VCaP (cell line): ENCODE results near the gene NRXN3.
A peak's percentile ranks its signal among the peaks of the same experiment; 100 is the strongest.

ENCODE experiments used
- H3K27ac ChIP-seq: fragments of 450-650 bp; 2 replicates; pipeline ENCODE4 v1.5.1; 2017
- TF ChIP-seq, protein P1 (sequence below): fragments of 450-650 bp; conservative IDR thresholded peaks from 2 replicates; pipeline ENCODE4 v1.5.1; 2017; ENCODE audit warnings: mild to moderate bottlenecking, moderate library complexity

NRXN3 gene

DNA sequence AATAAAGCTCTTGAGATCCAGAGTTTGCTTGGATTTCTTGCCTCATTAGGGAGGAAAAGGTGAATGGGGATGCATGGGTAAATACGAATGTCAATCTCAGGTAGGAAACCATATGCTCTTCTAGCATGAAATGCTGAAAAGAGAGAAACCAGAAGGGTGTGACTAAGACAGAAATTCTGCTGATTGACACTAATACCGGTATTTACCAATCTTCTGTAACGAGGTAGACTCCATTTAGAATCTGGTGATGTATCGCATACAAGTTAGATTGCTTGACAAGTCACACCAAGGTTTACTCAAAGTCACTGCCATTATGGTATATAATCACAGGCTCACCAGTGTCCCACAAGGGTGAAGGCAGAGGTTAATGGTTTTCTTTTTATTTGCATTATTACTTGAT is 337.9 kb downstream of the NRXN3 start:
- no peak overlapping the region for H3K27ac ChIP-seq
- TF ChIP-seq, protein P1, sequence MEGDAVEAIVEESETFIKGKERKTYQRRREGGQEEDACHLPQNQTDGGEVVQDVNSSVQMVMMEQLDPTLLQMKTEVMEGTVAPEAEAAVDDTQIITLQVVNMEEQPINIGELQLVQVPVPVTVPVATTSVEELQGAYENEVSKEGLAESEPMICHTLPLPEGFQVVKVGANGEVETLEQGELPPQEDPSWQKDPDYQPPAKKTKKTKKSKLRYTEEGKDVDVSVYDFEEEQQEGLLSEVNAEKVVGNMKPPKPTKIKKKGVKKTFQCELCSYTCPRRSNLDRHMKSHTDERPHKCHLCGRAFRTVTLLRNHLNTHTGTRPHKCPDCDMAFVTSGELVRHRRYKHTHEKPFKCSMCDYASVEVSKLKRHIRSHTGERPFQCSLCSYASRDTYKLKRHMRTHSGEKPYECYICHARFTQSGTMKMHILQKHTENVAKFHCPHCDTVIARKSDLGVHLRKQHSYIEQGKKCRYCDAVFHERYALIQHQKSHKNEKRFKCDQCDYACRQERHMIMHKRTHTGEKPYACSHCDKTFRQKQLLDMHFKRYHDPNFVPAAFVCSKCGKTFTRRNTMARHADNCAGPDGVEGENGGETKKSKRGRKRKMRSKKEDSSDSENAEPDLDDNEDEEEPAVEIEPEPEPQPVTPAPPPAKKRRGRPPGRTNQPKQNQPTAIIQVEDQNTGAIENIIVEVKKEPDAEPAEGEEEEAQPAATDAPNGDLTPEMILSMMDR: no peak

DNA sequence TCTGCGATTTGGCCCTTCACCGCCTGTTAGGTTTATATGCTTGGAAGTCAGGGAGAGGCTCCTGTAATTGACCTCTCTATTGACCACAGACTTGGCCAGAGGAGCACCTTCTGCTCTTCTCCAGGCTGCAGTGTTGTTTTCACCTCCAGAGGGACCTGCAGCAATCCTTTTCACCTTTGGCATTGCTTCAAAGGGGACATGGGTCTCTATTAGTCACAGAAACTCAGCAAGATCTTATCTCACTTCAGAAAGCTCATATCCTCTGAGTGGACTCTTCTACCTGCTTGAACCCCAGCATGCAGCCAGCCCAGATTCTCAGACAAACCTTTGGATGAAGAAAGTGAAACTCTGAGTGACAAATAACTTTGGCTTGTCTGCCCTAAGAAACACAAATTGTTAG is 339.3 kb downstream of the NRXN3 start:
- no peak overlapping the region for H3K27ac ChIP-seq
- TF ChIP-seq, protein P1: no peak

DNA sequence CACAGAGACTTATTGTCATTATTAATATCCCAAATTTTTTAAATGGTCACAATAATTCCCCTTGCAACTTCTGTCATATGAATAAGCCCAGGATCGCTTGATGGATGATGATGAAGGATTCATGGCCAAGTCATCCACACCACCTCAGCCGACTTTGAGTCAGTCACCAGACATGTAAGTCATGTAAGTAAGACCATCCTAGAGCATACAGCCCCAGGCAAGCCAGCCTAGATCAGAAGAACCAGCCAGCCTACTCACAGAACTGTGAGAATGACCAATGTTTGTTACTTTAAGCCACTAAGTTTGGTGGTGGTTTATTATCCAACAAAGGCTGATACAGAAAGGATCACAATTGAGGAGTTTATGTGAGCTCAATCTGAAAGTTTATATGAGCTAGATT is 341.8 kb downstream of the NRXN3 start:
- TF ChIP-seq, protein P1: no peak
- H3K27ac ChIP-seq: no peak overlapping the region

DNA sequence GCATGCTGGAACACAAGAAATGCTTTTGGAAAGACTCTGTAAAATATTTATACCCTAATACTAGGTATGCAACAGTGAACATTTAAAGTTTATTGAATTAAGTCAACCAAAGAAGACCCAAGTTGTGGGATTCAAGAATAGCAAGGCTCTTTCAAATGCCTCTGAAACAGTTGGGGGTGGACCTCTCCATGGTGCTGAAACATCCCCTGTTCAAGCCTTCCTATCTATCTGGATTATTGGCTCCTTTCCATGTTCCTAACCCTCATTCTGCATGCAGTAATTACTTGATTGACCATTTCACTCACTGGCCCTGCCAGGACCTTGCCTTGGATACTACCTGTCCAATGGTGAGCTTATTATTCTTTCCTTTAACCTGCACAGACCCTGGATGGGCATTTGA is 349.7 kb downstream of the NRXN3 start:
- TF ChIP-seq, protein P1: no peak
- no peak overlapping the region for H3K27ac ChIP-seq

DNA sequence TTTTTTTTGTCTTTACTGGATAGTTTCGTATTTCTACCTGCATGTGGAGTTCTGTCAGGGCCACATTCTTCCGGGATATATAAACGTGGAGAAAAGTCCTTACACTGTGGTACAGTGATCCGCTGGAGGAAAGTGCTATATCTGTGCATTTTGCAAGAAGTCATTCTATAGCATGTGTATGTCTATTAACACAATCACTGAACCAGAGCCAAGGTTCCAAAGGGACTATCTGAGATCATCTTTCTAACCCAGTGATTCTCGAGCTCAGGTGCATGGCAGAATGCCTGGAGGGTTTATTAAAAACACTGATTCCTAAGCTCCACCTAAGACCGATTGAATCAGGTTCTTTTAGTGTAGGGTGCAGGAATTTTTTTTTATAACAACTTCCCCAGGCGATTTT is 354.0 kb downstream of the NRXN3 start:
- no peak overlapping the region for H3K27ac ChIP-seq
- TF ChIP-seq, protein P1: no peak

DNA sequence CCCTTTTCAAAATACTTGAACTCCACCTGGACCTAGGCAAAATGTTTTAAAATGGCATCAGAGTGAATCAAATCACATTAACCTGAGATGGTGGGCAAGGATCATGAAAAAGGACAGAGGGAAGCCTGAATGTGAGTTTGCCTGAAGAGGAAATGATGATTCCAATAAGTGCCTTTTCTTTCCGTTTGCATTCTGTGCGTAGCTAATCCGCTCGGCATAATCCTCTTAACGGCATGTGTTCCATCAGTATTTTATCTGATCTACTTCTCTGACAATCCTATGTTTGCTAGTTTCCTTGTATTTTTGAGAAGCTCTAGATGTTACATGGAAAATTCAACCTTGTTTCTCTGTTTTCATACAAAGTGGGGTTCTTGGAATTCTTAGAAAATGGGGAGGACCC is 354.6 kb downstream of the NRXN3 start:
- TF ChIP-seq, protein P1: no peak
- no peak overlapping the region for H3K27ac ChIP-seq

DNA sequence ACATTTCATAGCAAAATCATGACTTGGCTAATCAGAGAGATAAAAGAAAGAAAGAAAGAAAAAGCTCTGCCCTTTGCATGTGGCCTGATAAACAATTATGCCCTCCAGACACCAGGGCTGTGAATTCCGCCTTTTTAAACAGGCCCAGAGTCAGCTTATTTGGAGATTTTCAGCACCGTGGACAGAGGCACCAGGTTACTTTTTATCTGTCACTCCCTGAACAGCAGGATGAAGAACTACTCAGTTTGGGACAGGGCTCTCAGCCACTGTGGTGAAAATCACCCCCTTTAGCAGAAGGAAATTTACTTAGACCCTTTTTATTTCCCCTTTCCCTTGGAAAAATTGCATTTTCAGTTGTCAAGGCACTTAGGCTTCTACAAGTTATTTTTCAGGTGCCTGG is 359.9 kb downstream of the NRXN3 start:
- no peak overlapping the region for H3K27ac ChIP-seq
- TF ChIP-seq, protein P1: no peak

DNA sequence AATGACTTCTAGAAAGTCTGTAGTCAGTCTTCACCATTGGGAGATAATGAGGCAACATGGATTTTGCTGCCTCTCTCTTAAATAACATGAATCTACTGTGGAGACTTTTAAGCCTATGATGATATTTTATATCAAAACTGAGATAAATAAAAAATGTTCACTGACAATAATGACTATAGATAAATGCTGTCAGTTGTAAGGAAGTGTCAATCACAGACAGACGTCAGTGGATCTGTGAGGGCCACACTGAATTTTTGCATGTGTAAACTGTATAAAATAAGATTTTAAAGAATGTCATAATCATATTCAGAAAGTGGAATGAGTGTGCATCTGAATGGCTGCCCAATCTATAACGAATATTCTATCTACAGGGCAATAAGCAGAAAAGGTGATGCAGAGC is 364.0 kb downstream of the NRXN3 start:
- peak overlapping the region; percentile 54 for H3K27ac ChIP-seq
- TF ChIP-seq, protein P1: no peak
